Right kidney (tissue), 1 donor: ENCODE results near the gene DDB1.
"Not testable (repeated sequence)": the region's sequence is repeated elsewhere in the genome, so short reads cannot be mapped to it uniquely, and the experiment has no call there.

Source experiments
- DNase-seq: peaks from one replicate; pipeline ENCODE4 v3.0.0-alpha.2; 2016

DDB1 gene

DNA sequence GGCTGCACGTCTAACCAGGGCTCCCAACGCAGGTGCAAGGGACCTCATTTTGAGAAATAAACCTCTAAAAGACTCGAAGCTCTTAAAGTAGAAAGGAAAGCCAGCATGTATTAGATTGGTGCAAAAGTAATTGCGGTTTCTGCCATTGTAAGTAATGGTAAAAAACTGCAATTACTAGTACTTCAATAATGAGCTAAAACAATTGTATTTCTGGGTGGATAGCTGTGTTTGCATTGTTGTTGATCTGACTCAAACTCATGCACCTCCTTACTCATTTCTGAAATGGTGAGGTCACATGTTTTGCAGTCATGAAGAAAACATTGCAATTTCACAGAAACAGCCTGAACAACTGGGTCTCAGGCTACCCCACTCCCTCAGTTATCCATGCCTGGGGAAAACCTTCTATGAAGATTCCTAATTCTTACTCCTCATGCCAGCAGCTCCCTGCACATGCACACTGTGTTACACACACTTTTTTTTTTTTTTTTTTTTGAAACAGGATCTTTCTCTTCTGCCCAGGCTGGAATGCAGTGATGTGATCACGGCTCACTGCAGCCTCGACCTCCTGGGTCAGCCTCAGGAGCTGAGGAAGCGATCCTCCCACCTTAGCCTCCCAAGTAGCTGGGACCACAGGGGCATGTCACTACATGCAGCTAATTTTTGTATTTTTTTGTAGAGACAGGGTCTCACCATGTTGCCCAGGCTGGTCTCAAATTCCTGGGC, 62.4 kb downstream of the DDB1 start:
- DNase-seq, result no peak

DNA sequence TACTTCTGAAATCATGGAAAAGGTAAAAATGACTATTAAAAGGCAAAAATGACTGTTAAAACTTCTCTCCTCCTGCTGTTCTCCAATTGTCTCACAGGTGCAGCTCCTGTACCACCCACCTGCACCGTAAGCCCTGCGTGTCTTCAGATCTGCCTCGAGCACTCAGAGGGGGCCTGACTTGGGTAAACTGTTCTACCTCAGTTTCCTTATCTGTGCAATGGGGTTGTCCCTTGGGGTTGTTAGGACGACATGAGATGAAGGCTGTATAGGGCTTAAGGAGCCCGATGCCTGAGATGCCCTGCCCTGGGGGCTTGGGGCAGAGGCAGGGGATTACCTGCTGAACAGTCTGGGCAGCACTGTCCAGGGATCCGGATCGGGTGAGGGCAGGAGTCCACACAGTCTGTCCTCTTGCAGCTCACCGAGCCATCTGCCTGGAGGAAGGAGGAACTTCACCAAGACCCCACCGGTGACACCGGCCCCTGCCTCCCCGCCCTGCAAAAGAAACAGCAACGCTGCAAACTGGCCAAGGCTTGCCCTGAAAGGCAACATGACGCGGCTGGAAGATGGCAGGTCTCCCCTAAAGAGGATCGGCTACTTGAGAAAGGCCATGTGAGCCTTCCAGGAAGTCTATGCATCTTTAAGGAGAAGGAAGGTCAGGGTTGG, 64.2 kb downstream of the DDB1 start:
- no peak for DNase-seq

DNA sequence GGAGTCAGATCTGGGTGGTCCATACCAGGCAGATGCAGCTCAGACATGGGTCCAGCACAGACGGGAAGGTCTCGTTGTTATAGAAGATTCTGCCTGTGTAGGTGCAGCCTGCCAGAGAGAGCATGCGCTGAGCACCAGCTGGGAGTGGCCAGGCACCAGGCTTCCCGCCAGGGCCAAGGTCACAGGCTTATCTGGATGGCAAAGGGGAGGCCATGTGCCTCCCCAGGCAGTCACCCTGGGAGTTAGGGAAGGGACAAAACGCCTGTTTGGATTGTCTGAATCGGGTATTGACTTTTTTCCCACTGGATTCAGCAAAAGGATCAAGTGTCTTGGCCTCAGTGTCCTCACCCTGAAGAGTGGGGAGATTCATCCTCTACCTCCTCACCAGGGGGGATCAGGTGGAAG, 65.5 kb downstream of the DDB1 start:
- no peak for DNase-seq

DNA sequence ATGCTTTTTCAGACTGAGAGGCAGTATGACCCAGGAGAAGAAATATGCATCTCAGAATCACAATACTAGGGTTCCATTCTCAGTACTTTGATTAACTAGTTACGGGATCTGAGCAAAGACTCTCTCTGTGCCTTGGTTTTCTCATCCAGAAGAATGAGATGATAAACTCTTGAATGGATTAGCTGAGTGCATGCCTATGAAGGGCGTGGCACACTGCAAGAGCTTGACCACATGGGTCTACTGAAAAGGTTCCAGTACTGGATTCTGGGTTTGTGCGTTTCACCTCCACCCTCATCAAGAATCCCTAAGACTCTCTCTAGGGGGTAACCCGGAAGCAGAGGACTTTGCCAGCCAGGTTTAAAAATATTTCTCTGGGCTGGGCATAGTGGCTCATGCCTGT, 66.3 kb downstream of the DDB1 start:
- no peak for DNase-seq

DNA sequence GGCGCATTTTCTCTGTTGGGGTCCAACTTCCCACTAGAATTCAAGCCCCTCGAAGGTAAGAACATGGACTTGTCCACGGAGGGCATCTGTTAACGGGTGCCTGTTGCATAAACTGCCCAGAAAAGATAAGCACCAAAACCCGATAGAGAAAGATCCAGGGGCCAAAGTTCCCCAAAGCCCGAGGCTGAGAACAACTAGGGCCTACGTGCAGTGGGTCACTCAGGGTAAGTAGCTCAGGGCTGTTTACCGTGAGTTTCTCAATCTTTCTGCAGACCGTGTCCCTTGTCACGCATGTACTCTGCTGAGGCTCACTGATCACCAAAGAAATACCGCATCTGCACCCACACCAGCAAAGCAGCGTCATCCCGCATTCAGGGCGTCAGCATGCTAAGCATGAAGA, 67.5 kb downstream of the DDB1 start:
- DNase-seq, result no peak

DNA sequence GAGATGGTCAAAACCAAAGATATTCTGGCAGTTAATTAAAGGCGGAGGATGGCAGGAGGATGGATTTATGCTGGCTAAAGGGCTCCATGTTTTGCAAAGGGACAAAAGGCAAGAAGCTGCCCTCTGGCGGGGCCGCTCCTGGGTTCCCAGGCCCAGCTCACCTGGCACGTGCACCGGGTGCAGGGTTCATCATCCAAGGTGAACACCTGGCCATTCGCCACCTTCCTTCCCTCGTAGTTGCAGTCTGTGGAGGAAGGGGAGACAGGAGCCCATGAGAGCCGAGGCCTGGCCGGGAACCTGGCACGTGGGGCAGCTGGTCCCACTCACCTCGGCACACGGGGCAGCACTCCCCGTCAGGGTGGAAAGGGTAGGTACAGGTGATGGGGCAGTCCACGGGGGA, 68.1 kb downstream of the DDB1 start:
- DNase-seq, result no peak

DNA sequence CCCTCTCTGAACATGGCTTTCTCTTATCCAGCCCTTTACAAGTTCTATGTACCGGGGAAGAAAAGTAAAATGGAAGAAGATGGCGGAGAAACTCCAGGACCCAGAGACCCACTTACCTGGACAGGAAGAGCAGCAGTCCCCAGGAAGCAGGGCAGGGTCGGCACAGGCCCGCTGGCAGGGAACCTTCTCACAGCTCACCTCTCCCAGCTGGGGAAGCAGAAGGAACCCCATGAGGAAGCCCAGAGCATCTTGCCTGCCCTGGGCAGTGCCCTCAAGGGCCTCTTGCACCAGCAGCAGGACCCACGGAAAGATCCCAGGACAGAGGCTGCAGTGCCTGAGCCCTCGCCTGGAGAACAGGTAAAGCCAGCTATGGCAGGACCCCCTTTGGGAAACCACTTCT, 68.5 kb downstream of the DDB1 start:
- DNase-seq, result no peak

DNA sequence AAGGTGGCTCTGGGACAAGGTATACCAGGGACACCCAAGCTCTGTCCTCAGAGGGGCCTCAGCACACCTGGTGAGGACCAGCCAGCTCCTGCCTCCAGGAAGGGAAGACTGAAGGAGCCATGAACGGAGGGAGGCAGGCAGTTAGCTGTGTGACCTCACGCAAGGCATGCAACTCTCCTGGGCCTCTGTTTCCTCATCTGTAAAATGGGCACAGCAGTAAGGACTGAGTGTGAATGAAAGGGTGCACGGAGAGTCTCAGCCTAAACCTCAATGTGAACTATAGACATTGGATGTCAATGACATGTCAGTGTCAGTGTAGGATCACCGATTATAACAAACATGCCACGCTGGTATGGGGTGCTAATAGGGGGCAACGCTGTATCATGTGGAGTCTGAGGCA, 73.5 kb downstream of the DDB1 start:
- DNase-seq, result no peak

DNA sequence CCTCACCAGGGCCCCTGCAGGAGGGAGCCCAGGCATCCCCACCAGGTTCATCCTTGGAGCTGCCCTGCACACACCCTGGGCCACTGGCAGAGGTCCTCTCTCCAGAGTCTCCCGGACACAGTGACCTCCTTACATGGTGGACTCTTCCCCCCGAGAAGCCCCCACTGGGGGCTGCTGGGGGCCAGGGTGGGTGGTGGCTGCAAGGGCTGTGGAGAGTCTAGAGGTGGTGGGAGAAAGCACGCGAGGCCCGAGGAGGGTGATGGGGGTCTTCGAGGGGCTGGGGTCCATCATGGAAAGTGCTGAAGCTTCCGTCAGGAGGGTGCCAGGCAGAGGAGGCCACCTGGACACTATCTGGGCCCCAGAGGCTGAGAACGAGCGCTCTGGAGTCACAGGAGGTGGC, 74.4 kb downstream of the DDB1 start:
- DNase-seq, result no peak

DNA sequence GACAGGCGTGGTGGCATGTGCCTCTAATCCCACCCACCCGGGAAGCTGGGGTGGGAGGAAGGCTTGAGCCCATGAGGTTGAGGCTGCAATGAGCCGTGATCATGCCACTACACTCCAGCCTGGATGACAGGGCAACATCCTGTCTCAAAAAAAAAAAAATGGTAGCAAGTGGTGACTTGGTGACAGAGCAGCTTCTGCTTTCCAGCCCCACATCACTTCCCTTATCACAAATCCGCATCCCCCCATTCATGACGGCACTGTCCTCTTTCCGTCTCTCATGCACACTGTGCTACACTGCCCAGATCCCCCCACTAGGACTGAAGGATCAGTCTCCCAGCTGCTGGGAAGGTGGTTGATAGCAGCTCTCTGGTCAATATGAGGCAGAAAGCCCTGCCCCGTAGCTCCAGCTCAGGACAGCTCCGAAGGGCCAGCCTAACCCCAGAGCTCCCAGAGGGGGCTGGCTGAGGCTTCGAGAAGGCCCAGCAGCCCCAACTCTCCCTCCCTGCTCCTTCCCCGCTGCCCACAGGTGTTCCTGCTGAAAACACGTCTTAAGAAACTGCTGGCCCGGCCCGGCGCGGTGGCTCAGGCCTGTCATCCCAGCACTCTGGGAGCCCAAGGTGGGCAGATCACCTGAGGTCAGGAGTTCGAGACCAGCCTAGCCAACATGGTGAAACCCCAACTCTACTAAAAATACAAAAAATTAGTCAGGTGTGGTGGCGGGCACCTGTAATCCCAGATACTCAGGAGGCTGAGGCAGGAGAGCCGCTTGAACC, 76.0 kb downstream of the DDB1 start:
- DNase-seq, result no peak

DNA sequence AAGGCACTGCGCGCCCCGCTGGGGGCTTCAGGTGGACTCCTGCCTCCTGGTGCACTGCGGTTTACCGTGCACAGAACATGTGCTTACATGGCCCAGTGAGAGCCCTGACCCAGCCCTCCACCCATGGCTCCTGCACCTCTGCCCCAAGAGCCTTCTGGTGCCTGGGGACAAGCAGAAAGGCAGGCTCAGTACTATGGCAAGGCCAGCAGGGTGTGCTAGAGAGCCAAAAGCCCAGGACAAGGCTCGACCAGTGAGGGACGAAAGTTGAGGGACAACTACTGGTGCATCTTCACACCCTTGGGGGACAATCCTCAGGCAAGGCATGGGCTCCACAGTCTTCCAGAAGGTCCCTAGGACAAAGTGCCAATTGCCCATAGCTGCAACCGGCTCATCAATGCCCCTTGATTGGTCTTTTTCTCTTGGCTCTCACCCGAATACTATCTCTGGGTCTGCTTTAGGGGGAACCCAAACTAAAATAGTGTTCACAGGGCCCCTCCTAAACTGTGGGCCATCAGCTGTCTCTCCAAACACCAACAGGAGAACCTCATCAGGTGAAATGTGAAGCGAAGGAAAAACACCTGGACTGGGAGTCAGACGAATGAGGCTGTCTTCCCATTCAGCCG, 78.4 kb downstream of the DDB1 start:
- DNase-seq, result peak; percentile 31

DNA sequence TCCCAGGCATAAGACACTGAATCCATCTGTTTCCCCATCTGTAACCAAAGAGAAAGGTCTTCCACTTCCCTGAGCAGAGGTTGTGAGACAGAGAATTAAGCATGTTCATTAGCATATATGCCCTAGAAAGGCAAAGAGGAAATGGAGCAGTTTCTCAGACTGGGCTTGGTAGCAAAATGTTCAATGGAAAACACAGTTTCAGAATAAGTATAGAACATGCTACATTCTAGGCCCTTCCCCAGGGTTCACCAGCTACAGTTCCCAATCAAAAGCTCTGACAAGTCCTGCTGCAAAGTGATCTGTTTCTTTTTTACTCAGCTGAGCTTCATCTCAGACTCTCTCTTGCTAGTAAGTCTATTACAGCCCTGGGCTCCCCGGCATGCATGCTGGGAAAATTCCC, 80.6 kb downstream of the DDB1 start:
- not testable (repeated sequence) for DNase-seq

DNA sequence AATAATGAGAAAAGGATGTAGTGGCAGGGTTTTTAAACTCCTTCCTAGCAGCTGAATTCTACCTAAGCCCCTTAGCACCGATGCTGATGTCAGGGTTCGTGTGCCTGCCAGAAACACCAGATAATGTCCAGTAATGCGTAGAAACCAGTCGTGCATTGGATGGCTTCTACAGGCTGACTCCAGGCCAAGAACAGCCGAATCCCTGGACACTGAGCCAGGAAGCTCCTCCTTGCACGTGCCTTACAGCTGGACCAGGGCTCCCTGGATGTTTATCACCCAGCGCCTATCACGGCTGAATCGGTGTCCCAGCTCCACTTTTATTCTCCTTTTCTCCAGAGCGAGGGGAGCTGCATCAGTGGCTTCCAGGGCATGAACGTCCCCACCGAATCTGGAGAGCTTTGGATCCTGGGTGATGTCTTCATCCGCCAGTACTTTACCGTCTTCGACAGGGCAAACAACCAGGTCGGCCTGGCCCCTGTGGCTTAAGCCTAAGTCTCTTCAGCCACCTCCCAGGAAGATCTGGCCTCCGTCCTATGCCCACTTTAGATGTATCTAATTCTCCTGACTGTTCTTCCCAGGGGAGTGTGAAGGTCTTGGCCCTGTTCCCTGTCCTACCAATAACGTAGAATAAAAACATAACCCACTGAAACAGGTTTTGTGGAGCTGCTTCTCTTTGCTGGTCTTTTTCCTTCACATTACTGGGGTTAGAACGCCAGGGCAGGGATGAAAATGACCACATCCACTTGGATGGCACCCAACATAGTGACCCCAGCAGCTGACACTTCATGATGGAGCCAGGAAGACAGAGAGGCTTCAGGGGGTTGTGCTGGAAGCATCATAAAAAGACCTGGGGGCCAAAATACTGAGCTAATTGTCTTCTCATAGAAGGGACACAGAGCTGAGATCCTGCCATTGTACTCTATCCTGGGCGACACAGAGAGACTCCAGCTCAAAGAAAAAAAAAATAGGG, 81.8 kb downstream of the DDB1 start:
- not testable (repeated sequence) for DNase-seq
